GM18870 (cell line): ENCODE results near the gene RIC8B.
A peak's percentile ranks its signal among the peaks of the same experiment; 100 is the strongest.

Experiments used
- ATAC-seq: cut with Tn5 transposase; IDR thresholded peaks from one replicate; pipeline ENCODE4 v1.9.1; 2021; ENCODE audit warnings: moderate library complexity; ENCODE audit not compliant: unreplicated experiment

RIC8B gene

DNA sequence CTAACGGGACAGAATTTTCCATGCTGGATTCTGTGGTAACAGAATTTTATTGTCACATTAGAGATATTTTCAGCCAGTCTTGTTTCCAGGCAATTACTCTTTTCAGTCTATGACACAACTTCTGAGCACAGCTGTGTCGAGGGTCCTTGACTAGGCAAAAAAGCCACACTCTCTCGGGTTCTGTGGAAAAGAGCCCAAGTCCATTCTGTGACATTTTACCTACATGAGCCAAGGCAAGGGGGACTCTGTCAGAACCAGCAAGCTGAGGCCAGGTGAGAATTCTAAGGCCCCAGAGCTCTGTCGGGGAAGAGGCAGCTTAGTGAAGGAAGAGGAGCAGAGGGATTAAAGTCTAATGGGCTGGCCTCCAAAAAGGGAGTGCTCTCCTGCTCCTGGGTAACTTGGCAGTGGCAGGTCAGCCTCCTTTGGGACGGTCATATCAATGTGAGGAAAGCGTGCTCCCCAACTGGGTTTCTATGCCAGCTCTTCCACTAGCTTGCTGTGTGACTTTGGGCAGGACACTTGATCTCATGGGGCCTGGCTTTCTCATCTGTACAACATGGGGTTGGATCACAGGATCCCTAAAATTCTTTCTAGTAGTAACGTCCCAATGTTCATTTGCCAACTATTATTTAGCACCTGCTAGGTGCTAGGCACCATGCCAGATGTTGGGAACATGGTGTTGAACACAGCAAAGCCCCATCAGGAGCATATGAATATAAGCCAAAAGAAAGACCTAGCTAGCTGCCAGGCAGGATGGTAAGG lies 16.0 kb upstream of the RIC8B start:
- no peak for ATAC-seq

DNA sequence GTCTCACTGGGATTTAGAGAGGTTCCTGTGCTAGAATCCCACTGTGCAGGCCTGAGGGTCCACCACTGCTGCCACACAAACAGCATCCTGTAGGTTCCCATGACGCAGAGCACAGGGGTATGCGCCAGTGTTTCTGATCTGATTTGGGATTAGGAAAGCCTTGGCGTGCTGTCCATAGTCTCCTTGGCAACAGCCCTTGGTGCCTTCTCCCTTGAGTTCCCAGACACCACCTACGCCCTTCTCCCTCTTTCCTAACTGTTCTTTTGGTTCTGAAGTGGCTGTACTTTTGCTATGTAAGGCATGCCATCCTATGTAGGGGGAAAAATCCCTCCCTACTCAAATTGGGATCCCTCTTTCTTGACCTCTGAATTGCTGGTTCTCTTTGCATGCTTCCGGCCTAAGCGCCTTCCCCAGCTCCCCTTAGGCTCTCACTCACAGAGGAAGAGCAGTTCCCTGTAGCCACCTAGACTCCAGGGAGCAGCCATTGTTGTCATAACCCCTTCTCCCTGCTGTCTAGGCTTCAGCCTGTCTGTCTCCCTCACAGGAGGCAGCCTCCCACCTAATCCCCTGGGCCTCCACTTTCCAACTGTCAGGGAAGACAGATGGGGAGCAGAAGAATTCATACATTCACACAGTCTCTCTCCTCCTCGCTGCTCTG lies 14.8 kb upstream of the RIC8B start:
- ATAC-seq: no peak

DNA sequence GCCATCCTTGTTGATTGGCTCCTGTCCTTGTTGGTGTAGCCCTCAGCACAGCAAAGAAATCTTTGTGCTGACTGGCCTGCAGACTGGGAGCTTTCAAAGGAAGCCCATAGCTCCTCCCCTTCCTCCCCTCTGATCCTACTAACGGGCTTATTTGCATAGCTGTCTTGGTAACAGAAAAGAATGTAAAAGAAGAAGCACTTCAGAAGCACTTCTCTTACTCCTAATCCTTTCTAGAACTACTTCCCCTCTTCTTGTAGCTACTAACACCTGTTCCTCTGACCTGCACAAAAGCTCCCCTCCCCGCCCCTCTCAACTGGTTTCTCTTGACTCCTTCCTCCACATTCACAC lies 14.3 kb upstream of the RIC8B start:
- ATAC-seq: peak; percentile 93

DNA sequence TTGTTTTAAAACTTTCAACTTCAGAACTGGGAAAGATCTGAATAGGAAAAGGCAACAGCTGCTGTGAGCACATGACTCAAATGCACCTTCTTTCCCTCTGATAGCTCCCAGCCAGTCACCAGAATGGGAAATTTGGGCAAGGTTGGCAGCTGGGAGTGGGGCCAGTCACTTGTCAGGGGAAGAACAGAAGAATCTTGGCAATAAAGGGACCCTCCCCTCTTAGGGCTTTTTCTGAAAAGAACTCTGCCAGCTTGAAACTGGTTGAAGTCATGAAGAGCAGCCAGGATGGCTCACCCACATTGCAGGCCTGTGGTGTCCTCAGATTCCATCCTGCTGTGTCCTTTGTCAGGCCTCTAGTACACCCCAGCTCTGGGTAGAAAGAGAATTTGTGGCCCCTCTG lies 10.3 kb upstream of the RIC8B start:
- no peak for ATAC-seq

DNA sequence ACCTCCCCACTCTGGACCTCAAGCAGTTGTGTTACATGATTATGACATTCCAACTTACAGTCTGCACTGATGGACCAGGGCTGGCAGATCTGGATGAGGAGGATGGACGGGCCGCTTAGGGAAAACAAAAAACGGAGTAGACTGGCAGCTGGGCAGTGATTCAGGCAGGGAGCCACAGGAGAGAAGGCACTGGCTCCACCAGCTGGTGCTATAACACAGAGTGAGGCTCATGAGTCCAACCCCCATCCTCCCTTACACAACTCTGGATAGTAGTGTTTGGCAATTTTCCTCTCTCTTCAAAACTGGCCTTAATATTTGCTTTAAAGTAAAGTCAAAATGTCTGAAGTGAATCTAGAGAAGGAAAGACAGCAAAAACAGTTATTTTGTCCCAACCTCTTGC lies 9.7 kb upstream of the RIC8B start:
- no peak for ATAC-seq

DNA sequence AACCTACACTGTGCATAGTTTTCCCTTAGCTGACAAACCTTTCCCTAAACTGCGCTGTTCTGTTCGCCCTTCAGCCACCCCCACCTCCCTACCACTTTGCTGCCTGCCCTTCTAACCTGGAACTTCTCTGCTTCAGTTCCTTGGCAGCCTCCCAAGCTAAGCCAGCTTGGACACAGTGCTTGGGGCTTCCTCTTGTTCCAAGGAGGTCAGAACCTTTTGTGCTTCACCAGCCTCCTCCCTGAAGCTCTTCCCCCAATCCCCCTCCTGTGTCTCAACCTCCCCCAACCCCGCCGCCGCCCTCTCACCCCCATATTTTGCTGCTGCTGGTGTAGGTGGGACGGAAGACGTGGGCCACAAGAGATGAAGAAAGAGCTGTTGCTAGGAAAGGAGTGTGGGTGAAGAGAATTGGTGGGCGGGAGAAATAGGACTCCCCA lies 8.1 kb upstream of the RIC8B start:
- no peak for ATAC-seq

DNA sequence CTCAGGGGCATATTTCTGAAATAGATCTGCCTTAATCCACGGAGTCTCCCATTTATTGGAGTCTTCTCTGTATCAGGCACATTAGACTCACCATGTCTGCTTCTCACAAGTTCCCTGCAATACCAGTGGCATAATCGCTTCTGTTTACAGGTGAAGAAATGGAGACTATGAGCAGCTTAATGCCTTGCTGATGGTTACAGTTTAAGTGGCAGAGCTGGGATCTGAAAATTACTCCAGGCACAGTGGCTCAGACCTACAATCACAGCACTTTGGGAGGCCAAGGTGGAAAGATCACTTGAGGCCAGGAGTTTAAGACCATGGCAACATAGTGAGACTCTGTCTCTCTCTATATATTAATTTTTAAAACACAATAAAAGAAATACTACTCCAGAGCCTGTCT lies 7.3 kb upstream of the RIC8B start:
- no peak for ATAC-seq

DNA sequence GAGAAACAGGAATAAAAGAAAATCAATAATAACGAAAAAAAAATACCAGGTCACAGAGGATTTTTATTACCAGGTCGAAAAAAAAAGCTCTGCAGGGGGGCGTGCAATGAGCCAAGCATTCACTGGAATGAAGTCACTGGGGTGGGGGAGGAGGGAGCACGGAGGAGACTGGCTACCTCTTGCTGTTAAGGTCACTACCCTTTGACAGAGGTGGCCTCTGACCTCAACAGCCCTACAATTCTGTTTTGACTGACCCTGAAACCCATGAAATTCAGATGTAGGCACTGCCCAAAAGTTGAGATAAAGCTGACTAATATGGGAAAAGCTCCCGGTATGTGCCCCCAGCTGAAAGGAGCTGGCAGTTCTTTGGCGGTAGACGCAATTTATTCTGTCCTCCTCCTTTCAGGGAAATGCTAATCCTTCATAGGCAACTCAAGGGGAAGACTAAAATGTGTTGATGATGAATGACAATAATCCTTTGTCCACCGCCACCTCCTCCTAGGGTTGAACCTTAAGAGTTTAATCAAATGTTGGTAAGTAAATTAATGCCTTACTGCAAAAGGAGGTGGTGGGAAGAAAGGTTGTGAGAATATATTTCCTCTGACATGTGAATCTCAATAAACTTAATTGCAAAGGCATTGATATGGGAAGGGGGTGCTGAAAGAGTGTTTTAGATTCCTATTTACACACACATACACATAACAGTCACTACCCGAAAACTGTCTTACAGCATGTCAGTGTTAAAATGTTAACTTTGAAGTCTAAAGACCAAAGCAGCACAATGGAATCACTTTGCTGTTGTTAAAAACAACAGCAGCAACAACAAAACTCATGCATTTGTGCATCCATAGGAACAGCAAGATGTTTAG lies 6.3 kb upstream of the RIC8B start:
- ATAC-seq: no peak

DNA sequence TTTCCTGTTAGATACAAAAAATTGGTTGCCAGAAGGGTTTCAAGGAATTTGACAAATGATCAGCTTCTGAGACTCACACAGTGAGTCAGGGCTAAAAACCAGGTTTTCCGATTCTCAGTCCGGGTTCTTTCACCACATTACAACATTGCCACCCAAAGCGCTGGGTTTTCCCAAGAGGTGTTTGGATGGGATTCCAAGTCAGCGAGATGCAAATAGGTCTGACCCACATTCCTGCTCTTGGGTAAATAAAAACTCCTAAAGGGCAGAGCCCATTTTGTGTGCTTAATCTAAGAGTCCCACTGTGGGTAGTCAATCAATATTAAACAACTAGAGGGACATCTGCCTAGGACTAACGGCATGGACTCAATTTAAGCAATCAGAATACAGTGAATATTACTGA lies 5.4 kb upstream of the RIC8B start:
- ATAC-seq: no peak

DNA sequence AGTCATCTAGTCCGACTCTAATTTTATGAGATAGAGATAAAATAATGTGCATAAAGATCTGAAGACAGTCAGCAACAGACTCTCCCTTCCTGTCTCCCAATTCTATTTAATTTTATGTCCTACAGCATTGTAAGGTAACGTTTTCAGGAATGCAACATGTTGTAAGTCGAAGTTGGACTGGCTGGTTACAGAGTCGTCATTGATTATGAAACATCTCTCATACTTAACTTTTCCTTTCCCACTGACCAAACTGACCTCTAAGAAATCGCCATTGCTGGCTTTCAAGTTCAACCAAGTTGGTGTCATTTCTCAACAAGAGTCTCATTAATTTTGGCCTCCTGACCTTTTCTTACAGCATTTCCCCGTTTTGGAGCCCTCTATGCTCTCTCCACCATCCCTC lies 4.9 kb upstream of the RIC8B start:
- ATAC-seq: no peak

DNA sequence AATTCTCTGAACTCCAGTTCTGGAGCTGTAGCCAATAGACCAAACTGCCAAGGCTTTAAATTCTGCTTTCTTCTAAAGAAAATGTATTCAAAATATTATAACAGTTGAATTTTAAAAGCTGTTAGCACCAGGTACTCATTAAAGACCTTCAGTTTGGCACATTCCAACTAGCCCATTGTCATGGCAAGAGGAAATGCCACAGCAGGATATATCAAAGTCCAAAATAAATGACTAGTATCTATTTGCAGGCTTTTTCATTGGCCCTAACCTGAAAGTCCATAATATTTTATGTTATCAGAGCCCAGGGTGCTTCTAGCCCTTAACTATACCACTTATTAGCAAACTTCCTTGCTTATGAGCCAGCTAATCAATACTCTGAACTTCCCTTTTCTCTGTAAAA lies 3.1 kb upstream of the RIC8B start:
- ATAC-seq: no peak

DNA sequence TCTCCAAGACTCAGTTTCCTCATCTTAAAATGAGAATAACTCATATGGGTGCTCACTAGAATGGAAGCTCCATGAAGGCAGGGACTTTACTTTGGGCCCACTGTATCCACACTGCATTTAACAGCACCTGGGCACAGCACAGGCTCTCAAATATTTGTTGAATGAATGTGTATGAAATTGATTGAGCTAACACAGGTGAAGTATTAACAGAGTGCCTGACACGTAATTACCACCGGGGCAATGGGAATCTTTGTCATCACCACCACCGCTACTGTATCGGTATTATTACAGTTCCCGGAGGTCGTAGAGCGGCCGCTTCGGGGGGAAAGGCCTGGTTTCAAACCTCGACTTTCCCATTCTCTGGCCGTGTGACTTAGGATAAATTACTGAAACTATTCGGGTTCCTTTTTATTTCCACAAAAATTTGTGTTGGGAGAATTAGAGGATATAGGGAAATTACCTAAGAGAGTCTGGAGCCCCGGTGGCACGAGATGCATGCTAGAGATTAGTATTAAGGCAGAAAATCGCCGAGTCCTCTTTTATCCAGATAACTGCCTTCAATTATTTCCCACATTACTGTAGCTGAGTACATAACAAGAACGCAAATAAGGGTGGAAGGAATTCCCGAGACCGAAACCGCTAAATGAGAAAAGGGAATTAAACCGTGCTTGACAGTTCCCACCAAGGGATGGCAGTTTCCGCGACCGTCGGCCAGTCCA lies 1.0 kb upstream of the RIC8B start:
- ATAC-seq: no peak

DNA sequence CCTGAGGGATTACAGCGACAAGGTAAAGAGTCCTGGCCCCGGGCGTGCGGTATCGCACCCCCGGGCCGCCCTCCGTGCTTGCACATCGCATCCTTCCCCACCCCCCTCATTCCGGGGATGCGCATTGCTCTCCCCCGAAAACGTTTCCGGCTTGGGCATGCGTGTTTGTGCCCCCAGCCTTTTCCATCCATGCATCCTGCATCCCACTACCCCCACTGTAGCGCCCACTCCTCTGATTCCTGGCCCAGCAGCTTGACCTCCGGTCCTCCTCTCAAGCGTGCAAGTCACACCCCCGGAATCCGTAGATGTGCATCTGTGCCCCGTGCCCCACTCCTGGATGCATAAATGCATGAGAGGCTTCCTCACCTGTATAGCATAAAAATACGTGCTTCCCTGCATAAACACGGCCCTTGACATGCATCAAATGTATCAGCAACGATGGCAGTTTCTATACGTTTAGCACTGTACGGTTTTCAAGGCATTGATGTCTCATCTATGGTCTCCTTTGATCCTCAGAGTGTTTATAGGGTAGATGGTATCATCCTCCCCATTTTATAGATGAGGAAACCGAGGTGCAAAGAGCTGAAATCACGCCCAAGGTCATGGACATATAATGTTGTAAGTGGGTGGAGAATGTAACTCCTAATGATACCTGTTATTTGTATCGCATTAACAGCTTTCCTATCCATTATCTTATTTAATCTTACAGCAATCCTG lies 484 bp downstream of the RIC8B start:
- no peak for ATAC-seq

DNA sequence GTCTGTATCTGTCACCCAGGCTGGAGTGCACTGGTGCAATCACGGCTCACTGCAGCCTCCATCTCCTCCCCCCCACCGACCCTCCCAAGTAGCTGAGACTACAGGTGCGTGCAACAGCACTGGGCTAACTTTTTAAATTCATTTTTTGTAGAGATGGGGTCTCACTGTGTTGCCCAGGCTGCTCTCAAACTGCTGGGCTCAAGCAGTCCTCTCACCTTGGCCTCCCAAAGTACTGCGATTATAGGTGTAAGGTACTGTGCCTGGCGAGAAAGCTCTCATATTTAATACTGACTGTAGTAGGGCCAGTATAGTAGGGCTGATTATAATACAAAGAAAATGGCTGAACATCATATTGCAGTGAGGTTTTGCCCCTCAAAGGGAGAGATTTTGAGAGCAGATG lies 2.4 kb downstream of the RIC8B start:
- ATAC-seq: no peak

DNA sequence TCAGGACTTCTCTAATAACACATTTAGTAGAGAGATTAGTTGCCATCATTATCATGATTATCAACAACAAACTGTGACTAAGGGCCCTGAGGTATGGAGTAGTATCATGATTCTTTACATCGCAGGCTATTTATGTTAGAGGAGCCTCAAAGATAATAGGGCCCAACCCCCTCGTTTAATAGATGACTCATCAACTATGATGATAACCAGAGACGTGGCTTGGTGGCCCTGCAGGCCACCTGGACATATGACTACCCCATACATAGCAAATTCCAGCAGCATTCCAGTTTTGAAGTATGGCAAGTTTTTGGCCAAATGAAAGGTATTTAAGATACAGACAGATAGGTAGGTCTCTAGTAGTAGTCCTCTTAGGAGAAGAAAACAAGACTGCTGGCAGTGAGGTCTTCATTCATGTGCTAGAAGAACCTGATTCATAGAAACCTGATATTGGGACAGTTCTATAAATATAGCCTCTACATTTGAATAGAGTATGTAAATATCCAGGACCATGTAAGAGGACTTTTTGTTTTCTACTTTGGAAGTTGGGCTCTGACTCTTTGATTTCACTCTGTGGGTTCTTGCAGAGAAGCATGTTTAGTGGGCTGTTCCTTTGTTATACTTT lies 5.6 kb downstream of the RIC8B start:
- no peak for ATAC-seq

DNA sequence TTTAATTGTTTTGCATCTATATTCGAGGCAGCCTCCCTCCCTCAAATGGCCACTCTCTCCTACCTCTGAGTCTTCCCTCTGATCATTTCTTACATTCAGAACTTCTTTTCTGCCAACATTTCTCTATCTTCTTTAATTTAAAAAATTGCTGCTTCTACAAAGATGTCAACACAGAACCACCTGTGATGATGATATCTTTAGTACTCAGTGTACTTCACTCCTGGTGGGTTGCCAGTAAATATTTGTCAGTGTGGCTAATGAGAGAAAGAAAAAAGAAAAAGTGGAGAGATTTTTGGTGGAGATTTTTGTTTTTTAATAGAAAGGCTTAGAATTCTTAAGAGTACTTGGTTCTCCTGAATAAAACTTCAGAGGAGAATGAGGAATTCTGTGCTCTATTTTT lies 8.1 kb downstream of the RIC8B start:
- no peak for ATAC-seq

DNA sequence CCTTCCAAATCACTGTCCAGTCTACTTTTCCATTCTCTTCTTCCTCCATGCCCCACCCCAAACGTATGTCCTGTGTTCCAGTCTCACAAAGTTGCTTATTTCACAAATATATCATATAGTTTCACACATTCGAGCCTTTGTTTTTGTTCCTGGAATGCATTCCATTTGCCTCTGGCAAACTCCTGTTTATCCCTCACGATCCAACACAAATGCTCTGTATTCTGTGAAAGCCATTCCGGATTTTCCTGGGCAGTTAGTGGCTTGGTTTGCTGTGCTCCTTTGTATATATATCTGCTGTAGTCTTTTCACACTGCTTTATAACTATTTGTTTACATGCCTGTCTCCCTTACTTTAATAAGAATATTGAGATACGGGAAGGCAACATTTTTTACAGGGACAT lies 9.0 kb downstream of the RIC8B start:
- ATAC-seq: no peak

DNA sequence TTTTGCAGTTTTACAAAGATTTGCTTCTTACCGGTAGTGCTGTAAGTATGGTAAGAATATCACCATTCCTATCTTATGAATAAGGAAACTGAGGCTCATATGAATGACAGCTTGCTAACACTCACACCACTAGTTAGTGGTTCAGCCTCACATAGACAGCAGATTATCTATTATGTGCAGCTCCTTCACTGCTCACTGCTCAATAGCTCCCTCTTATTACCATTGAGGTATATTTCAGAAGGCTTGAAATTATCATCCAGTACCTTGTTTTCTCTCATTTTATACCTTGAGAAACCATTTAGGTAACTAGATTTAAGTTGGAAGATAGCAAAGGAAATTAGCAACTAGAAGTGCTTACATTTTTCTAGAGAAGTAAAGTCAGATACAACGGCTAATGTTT lies 15.5 kb downstream of the RIC8B start:
- ATAC-seq: no peak

DNA sequence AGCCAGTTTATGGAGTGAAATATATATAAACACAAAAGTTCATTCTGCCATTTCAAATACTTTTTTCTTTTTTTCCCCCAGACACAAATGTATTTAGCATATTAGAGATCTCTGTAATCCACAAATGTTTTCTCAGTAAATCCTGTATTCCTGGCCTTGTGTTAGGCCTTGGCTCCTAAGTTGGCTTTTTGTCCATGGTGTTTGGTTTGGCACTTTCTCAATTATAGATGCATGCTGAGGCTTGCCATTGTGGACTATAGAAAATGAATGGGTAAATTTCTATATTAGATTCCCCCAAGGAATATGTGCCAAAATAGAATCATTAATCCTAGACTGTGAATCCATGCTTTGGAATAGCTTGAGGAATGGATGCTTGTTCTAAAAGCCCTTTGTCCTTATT lies 17.0 kb downstream of the RIC8B start:
- no peak for ATAC-seq

DNA sequence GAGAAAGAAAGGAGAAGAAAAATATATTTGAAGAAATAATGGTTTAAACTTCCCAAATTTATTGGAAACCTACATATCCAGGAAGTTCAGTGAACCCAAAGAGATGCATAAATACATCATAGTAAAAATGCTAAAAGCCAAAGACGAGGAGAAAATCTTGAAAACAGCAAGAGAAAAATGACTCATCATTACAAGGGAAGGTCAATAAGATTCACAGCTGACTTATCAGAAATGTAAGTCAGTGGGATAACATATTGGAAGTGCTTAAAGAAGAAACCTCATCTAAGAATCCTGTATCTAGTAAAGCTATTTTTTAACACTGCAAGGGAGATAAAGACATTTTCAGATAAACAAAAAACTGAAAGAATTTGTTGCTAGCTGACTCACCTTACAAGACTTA lies 19.9 kb downstream of the RIC8B start:
- no peak for ATAC-seq
